Right lobe of liver (tissue), 6 donors: ENCODE data around the gene CNKSR2. TPM values are rescaled to one million over a fixed set of nuclear protein-coding genes. Genes with fewer than 3 reads are reported as not detected.
A peak's percentile ranks its signal among the peaks of the same experiment; 100 is the strongest.

ENCODE experiments used
- ATAC-seq, 4 donors: fragments of 200-7000 bp; cut with Tn5 transposase; one replicate each; pipeline ENCODE4 v1.9.1; 2020; ENCODE audit warnings: mild to moderate bottlenecking in 4 of 4, moderate library complexity in 4 of 4
- DNase-seq, 3 donors: peaks; one replicate each; pipeline ENCODE4 v3.0.0-alpha.2; 2020
- H3K27ac ChIP-seq, 3 donors: fragments of 200-600 bp; one replicate each; pipeline ENCODE4 v1.8.0; 2022
- H3K27me3 ChIP-seq, 2 donors: fragments of 200-600 bp; one replicate each; pipeline ENCODE4 v1.8.0; 2022
- H3K36me3 ChIP-seq, 4 donors: fragments of 200-600 bp; sonication (generic) in 1 of 4; one replicate each; pipeline versions ENCODE4 v1.5.1 to v1.8.0; 2017 to 2022; ENCODE audit warnings: control low read depth in 1 of 4
- H3K4me1 ChIP-seq, 4 donors: fragments of 200-600 bp; sonication (generic) in 1 of 4; one replicate each; pipeline versions ENCODE4 v1.5.1 to v1.8.0; 2017 to 2022; ENCODE audit warnings: control low read depth in 1 of 4
- H3K4me3 ChIP-seq, 3 donors: fragments of 200-600 bp; one replicate each; pipeline ENCODE4 v1.8.0; 2022
- H3K9me3 ChIP-seq, 4 donors: fragments of 200-600 bp; sonication (generic) in 1 of 4; one replicate each; pipeline versions ENCODE4 v1.5.1 to v1.8.0; 2017 to 2022; ENCODE audit warnings: control low read depth in 1 of 4
- CTCF ChIP-seq, 4 donors: fragments of 200-600 bp in 3 of 4; fragments of 450-650 bp in 1 of 4; IDR thresholded peaks; one replicate each; pipeline versions ENCODE4 v1.5.1 to v1.8.0; 2016 to 2022; ENCODE audit warnings: antibody characterized with exemption in 4 of 4, mild to moderate bottlenecking in 2 of 4
- POLR2A ChIP-seq: fragments of 450-650 bp; IDR thresholded peaks from one replicate; pipeline ENCODE4 v1.6.1; 2017; ENCODE audit warnings: antibody characterized with exemption, mild to moderate bottlenecking
- WGBS: methylation state at CpG from one replicate; pipeline ENCODE4 v1.1.6; 2018; ENCODE audit warnings: low coverage, low lambda C conversion rate; ENCODE audit not compliant: insufficient coverage; ENCODE audit errors: missing lambda C conversion rate; 5-methylcytosine and 5-hydroxymethylcytosine counted together
- intact Hi-C, 2 donors: fragments of 100-400 bp; cut with DNase I; formaldehyde crosslinking; loops; one replicate each; pipeline versions ENCODE4 v1.11.2 to v1.14.1; 2022
- total RNA-seq, 6 experiments: library from RNA; depleted of rRNA in 2 of 6; stranded (reverse); fragments of >200 nt in 2 of 6; fragmentation: NEBNext Ultra II Directional in 3 of 6; extraction: Animal tissue kit (Norgen Biotek cat#: 25700) in 3 of 6; gene quantifications; one replicate each; pipeline versions ENCODE4 v1.1.0 to v1.2.4, GENCODE V29; 2016 to 2023
- donor health status: DM: no; HTN: yes; CAD: no.
- donor health status: DM: no; HTN: no; CAD: no.
- donor health status: DM: no; HTN: no; CAD: no.
- donor health status: DM: no; HTN: yes; CAD: no.
- donor health status: DM: no; HTN: yes; CAD: no.

The CNKSR2 gene
- total RNA-seq, 6 experiments from 2014 or later: 1.4 to 5.6 (median 2.6) TPM

GRCh38 chrX:21645431-21645830 lies 271.2 kb downstream of the CNKSR2 start:
- Histone ChIP-seq H3K9me3 (no peaks in the 10 kb centered on the region), H3K36me3 (no peaks in the 10 kb centered on the region), H3K27ac (no peak overlapping the region), H3K4me3 (no peak overlapping the region), H3K4me1 (no peaks in the 10 kb centered on the region), H3K27me3 (no peaks in the 10 kb centered on the region)
- DNase-seq: no peak
- intact Hi-C loops: no loop called here
- ATAC-seq: peak in 2 of 4 donors; percentile 46 to 56
- TF ChIP-seq POLR2A (no peak), CTCF (IDR thresholded peaks at IDR 0.05) (no peak)

- H3K4me3 ChIP-seq: no peak overlapping the region
- WGBS: 28% methylated on average over 3 of the region's 3 CpGs
- H3K27ac ChIP-seq: no peak overlapping the region
- H3K27me3 ChIP-seq: no peaks in the 10 kb centered on the region
- H3K36me3 ChIP-seq: no peaks in the 10 kb centered on the region
- intact Hi-C loops: no loop called here
- no peaks in the 10 kb centered on the region for H3K9me3 ChIP-seq
- no peak for TF ChIP-seq POLR2A
- no peak for TF ChIP-seq CTCF (IDR thresholded peaks at IDR 0.05)
- DNase-seq (no peak), ATAC-seq (no peak)
- H3K4me1 ChIP-seq: no peaks in the 10 kb centered on the region
These were observed 271.7 kb downstream of the CNKSR2 start for GRCh38 chrX:21645886-21646285.

GRCh38 chrX:21655901-21656586 lies 281.8 kb downstream of the CNKSR2 start:
- H3K27ac ChIP-seq: no peak overlapping the region
- no peaks in the 10 kb centered on the region for H3K9me3 ChIP-seq
- WGBS: 53% methylated on average over 29 of the region's 76 CpGs
- DNase-seq: no peak
- H3K36me3 ChIP-seq: no peaks in the 10 kb centered on the region
- intact Hi-C loops: no loop called here
- TF ChIP-seq CTCF (IDR thresholded peaks at IDR 0.05): no peak
- no peak for TF ChIP-seq POLR2A
- no peak for ATAC-seq
- H3K4me1 ChIP-seq: no peaks in the 10 kb centered on the region
- no peaks in the 10 kb centered on the region for H3K27me3 ChIP-seq
- no peak overlapping the region for H3K4me3 ChIP-seq

GRCh38 chrX:21656587-21657317 lies 282.5 kb downstream of the CNKSR2 start:
- no peaks in the 10 kb centered on the region for H3K27me3 ChIP-seq
- no peaks in the 10 kb centered on the region for H3K4me1 ChIP-seq
- intact Hi-C loops: no loop called here
- TF ChIP-seq POLR2A: no peak
- no peaks in the 10 kb centered on the region for H3K36me3 ChIP-seq
- no peak overlapping the region for H3K27ac ChIP-seq
- no peaks in the 10 kb centered on the region for H3K9me3 ChIP-seq
- ATAC-seq (no peak), DNase-seq (no peak)
- no peak overlapping the region for H3K4me3 ChIP-seq
- WGBS: 49% methylated on average over 6 of the region's 61 CpGs

GRCh38 chrX:21657318-21658151 lies 283.3 kb downstream of the CNKSR2 start:
- Histone ChIP-seq H3K4me1 (no peaks in the 10 kb centered on the region), H3K9me3 (no peaks in the 10 kb centered on the region), H3K27me3 (no peaks in the 10 kb centered on the region), H3K4me3 (peak overlapping the region in 2 of 3 donors; percentile 28 to 47), H3K27ac (no peak overlapping the region), H3K36me3 (no peaks in the 10 kb centered on the region)
- no peak for TF ChIP-seq CTCF (IDR thresholded peaks at IDR 0.05)
- no peak for TF ChIP-seq POLR2A
- WGBS: 20% methylated on average over 1 of the region's 57 CpGs
- intact Hi-C loops: no loop called here
- no peak for DNase-seq
- no peak for ATAC-seq
